Endothelial cell of umbilical vein (primary cell): Measurements from ENCODE around the gene OPRM1. TPM values are rescaled to one million over a fixed set of nuclear protein-coding genes. Genes with fewer than 3 reads are reported as not detected.

Experiments
- BruUV-seq: library from RNA; stranded (reverse); fragments of 400-500 nt; replicated peaks from 2 replicates; lab custom pipeline; 2021; lab: Mats Ljungman, UMichigan
- CTCF ChIA-PET: fragments of 300-600, 350-600 bp; sonication (Branson Sonifier 250); formaldehyde crosslinking; loops from one replicate; lab custom pipeline; 2021; ENCODE audit warnings: antibody characterized with exemption, inconsistent platforms; lab: Charles Lee
- POLR2A ChIA-PET: fragments of 300-600, 350-600 bp; sonication (Branson Sonifier 250); formaldehyde crosslinking; loops from one replicate; lab custom pipeline; 2021; ENCODE audit warnings: antibody characterized with exemption, inconsistent platforms; lab: Charles Lee
- DNase-seq: peaks from one replicate; pipeline ENCODE4 v3.0.0-alpha.2; 2011; ENCODE audit warnings: low read depth, low spot score
- FAIRE-seq: peaks from 2 replicates; lab custom pipeline; 2011; peaks lifted over from hg19 to GRCh38; lab: Jason Lieb, UNC
- H2AFZ ChIP-seq: 2 replicates; pipeline ENCODE4 v1.6.0; 2012; ENCODE audit warnings: low read depth, low read length, control low read depth, inconsistent platforms
- H3K27ac ChIP-seq: 2 replicates; pipeline ENCODE4 v1.5.1; 2011; ENCODE audit warnings: low read depth, mild to moderate bottlenecking, control low read depth, low read length, moderate library complexity; ENCODE audit not compliant: insufficient read depth
- H3K27me3 ChIP-seq, 2 experiments: 2 replicates each; pipeline versions ENCODE4 v1.6.0 to v1.6.1; 2011; ENCODE audit warnings: low read length in 2 of 2, mixed read lengths in 1 of 2; ENCODE audit not compliant: control insufficient read depth in 2 of 2, insufficient read depth in 2 of 2
- H3K36me3 ChIP-seq, 2 experiments: 2 replicates in 1 of 2; 3 replicates in 1 of 2; pipeline ENCODE4 v1.5.1; 2011; ENCODE audit warnings: low read length in 2 of 2, mild to moderate bottlenecking in 1 of 2, moderate library complexity in 1 of 2; ENCODE audit not compliant: control insufficient read depth in 2 of 2, insufficient read depth in 2 of 2; ENCODE audit errors: extremely low read depth in 1 of 2
- H3K4me1 ChIP-seq: 3 replicates; pipeline ENCODE4 v1.5.1; 2011; ENCODE audit warnings: mild to moderate bottlenecking, low read length; ENCODE audit not compliant: control insufficient read depth, insufficient read depth; ENCODE audit errors: extremely low read depth
- H3K4me2 ChIP-seq: 2 replicates; pipeline ENCODE4 v1.6.1; 2011; ENCODE audit warnings: low read length, control low read depth, mixed read lengths; ENCODE audit not compliant: insufficient read depth
- H3K4me3 ChIP-seq, 3 experiments: fragments of 200-600 bp in 1 of 3; sonication (generic), shearing (Covaris generic) in 1 of 3; replicated peaks in 1 of 3; 2 replicates each; pipeline ENCODE4 v1.5.1; 2011 to 2016; ENCODE audit warnings: control low read depth in 3 of 3, low read length in 3 of 3, mild to moderate bottlenecking in 2 of 3, inconsistent platforms in 1 of 3, low read depth in 1 of 3, moderate library complexity in 1 of 3; ENCODE audit not compliant: insufficient read depth in 1 of 3
- H3K79me2 ChIP-seq: 2 replicates; pipeline ENCODE4 v1.6.0; 2012; ENCODE audit warnings: low read length, inconsistent platforms; ENCODE audit not compliant: control insufficient read depth, insufficient read depth
- H3K9ac ChIP-seq: replicated peaks from 2 replicates; pipeline ENCODE3; 2011; ENCODE audit warnings: low read length, control low read depth; ENCODE audit not compliant: insufficient read depth; ENCODE audit errors: extremely low read depth
- H3K9me1 ChIP-seq: replicated peaks from 3 replicates; pipeline ENCODE4 v1.6.0; 2011; ENCODE audit warnings: mild to moderate bottlenecking, low read length; ENCODE audit not compliant: control insufficient read depth, insufficient read depth; ENCODE audit errors: extremely low read depth
- H3K9me3 ChIP-seq: replicated peaks from 2 replicates; pipeline ENCODE4 v1.5.1; 2012; ENCODE audit warnings: low read length, inconsistent platforms; ENCODE audit not compliant: control insufficient read depth, insufficient read depth
- H4K20me1 ChIP-seq: replicated peaks from 2 replicates; pipeline ENCODE3; 2011; ENCODE audit warnings: mild to moderate bottlenecking, low read length; ENCODE audit not compliant: control insufficient read depth, insufficient read depth; ENCODE audit errors: extremely low read depth
- CTCF ChIP-seq, 2 donors: IDR thresholded peaks; 1 replicate in 1 of 2; 2 replicates in 1 of 2; pipeline ENCODE4 v1.5.1; 2011; ENCODE audit warnings: low read length in 2 of 2, mild to moderate bottlenecking in 2 of 2, moderate library complexity in 2 of 2, control low read depth in 1 of 2, inconsistent platforms in 1 of 2, low read depth in 1 of 2; ENCODE audit not compliant: insufficient read depth in 1 of 2; ENCODE audit errors: extremely low read depth in 1 of 2
- EZH2 ChIP-seq: IDR thresholded peaks from 2 replicates; pipeline ENCODE4 v1.6.1; 2012; ENCODE audit warnings: borderline replicate concordance, low read depth, mild to moderate bottlenecking, moderate library complexity, low read length, inconsistent platforms; ENCODE audit not compliant: severe bottlenecking
- FOS ChIP-seq: IDR thresholded peaks from 2 replicates; pipeline ENCODE4 v1.6.1; 2011; ENCODE audit warnings: mild to moderate bottlenecking, low read length, moderate library complexity, borderline replicate concordance; ENCODE audit not compliant: insufficient read depth
- GATA2 ChIP-seq: IDR thresholded peaks from 2 replicates; pipeline ENCODE4 v1.7.0; 2011; ENCODE audit warnings: low read depth, mild to moderate bottlenecking, moderate library complexity, mixed read lengths, low read length; ENCODE audit not compliant: insufficient read length, insufficient read depth
- JUN ChIP-seq: IDR thresholded peaks from 2 replicates; pipeline ENCODE4 v1.6.1; 2011; ENCODE audit warnings: borderline replicate concordance, low read depth; ENCODE audit not compliant: insufficient read length, insufficient read depth
- MYC ChIP-seq: IDR thresholded peaks from one replicate; pipeline ENCODE4 v1.6.1; 2011; ENCODE audit warnings: mild to moderate bottlenecking, low read depth, low read length
- POLR2A ChIP-seq: IDR thresholded peaks from 2 replicates; pipeline ENCODE4 v1.6.1; 2012; ENCODE audit warnings: low read depth, mild to moderate bottlenecking, control low read depth, low read length
- POLR2AphosphoS5 ChIP-seq: IDR thresholded peaks from 2 replicates; pipeline ENCODE4 v1.6.1; 2012; ENCODE audit warnings: low read depth, mild to moderate bottlenecking, control low read depth, low read length, moderate library complexity; ENCODE audit not compliant: insufficient read depth
- dilution Hi-C: fragments of 300-500 bp; cut with MboI; formaldehyde crosslinking; loops from one replicate; pipeline ENCODE4 v1.15.0; 2019; ENCODE audit warnings: low sequenced_read_pairs; ENCODE audit not compliant: extremely low pct_ligation_motif_present
- intact Hi-C: fragments of 100-400 bp; cut with micrococcal nuclease; formaldehyde crosslinking; loops from one replicate; pipeline ENCODE4 v1.10.0; 2022
- polyA plus RNA-seq, 4 experiments: library from polyadenylated mRNA; depleted of rRNA in 3 of 4; stranded (reverse) in 3 of 4; unstranded in 1 of 4; fragments of >200 nt; gene quantifications; 2 replicates each; pipeline versions ENCODE4 v1.2.1 to v1.2.3, GENCODE V29; 2011 to 2012; ENCODE audit warnings: missing spikeins in 1 of 4
- total RNA-seq: library from RNA; stranded (reverse); gene quantifications from 2 replicates; pipeline ENCODE4 v1.2.3, GENCODE V29; 2021
- TF ChIP-seq, protein P1 (sequence below): IDR thresholded peaks from 2 replicates; pipeline ENCODE4 v1.6.1; 2011; ENCODE audit not compliant: insufficient read depth, insufficient read length

Gene OPRM1
- total and polyA plus RNA-seq, 2 donors (not counting 3 experiments of a cell fraction or from before 2014, with no cell fraction given) = not detected

GRCh38 chr6:154234019-154234772, 195.2 kb downstream of the OPRM1 start:
- no peak overlapping the region for H3K4me2 ChIP-seq
- ChIA-PET POLR2A (no interaction called here), CTCF (interaction anchor here (1.8 kb wide), 1 partner anchor 11 kb away, joined by 5 read pairs; no protein-coding TSS in a partner anchor)
- no peak overlapping the region for H3K9ac ChIP-seq
- H3K27me3 ChIP-seq = no peaks in the 10 kb centered on the region
- no peak for FAIRE-seq
- no peaks in the 10 kb centered on the region for H3K36me3 ChIP-seq
- TF ChIP-seq GATA2 = no peak
- TF ChIP-seq POLR2AphosphoS5 = no peak
- no peak for TF ChIP-seq CTCF (IDR thresholded peaks at IDR 0.05; ENCODE audit: extremely low read depth in 1 of 2, insufficient read depth in 1 of 2, low read depth in 1 of 2, low read length in 2 of 2)
- TF ChIP-seq FOS = no peak
- no peak for TF ChIP-seq JUN
- TF ChIP-seq, protein P1, sequence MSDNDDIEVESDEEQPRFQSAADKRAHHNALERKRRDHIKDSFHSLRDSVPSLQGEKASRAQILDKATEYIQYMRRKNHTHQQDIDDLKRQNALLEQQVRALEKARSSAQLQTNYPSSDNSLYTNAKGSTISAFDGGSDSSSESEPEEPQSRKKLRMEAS = no peak
- no peak for TF ChIP-seq EZH2
- no peak for TF ChIP-seq POLR2A
- TF ChIP-seq MYC = no peak
- H4K20me1 ChIP-seq = no peaks in the 10 kb centered on the region
- H3K9me3 ChIP-seq = no peaks in the 10 kb centered on the region
- H3K79me2 ChIP-seq = no peaks in the 10 kb centered on the region
- no peaks in the 10 kb centered on the region for H3K4me1 ChIP-seq
- DNase-seq = no peak
- no peak overlapping the region for H3K4me3 ChIP-seq
- no TSS peak for BruUV-seq
- intact Hi-C loops (no loop called here), dilution Hi-C loops (no loop called here)
- H3K27ac ChIP-seq = no peak overlapping the region
- no peaks in the 10 kb centered on the region for H3K9me1 ChIP-seq
- no peak overlapping the region for H2AFZ ChIP-seq
